ENCODE data around the gene STAB2. TPM values are rescaled to one million over a fixed set of nuclear protein-coding genes. Genes with fewer than 3 reads are reported as not detected.

STAB2 gene
- total RNA-seq, 2 experiments from 2014 or later, result not detected

DNA sequence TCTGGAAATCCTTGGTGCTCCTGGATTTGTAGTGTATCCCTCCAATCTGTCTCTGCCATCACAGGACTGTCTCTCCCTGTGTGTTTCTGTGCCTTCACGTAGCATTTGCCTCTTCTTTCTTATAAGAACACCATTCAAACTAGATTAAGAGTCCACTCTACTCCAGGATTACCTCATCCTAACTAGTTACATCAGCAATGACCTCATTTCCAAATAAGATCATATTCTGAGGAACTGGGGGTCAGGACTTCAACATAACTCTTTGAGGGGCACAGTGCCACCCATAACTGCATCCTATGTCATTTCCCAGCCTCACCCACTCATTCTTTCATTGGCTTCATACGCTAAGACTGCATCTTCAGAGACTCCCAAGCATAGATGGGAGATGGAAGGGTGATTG is 147.8 kb downstream of the STAB2 start:
- no peak overlapping the region for H3K4me3 Mint-ChIP-seq
- no peaks in the 10 kb centered on the region for H3K36me3 Mint-ChIP-seq
- H3K27me3 Mint-ChIP-seq, result peaks cover 10% of the 10 kb centered on the region
- DNase-seq (no peak), ATAC-seq (ENCODE audit: low read depth) (no peak)
- POLR2A ChIA-PET, result no interaction called here
- H3K27ac Mint-ChIP-seq, result no peak overlapping the region
- H3K4me1 Mint-ChIP-seq, result no peaks in the 10 kb centered on the region
- peaks cover 2% of the 10 kb centered on the region for H3K9me3 Mint-ChIP-seq

DNA sequence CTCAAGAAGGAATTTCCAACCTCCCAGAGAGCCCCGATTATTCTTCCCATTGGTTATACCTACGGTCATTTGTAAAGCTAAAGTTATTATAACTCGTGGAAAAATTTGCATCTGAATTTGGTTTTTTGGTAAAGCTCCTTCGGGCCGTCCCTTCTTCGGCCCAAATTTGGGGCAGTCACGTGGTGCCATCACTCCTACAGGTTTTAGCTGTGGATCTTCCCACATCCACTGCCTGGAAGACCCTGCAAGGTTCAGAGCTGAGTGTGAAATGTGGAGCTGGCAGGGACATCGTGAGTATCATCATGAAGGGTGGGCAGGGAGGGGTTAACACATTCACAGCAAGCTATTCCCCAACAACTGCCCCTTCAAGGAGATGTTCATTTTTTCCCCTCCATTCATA is 148.2 kb downstream of the STAB2 start:
- Mint-ChIP-seq H3K27me3 (peaks cover 10% of the 10 kb centered on the region), H3K36me3 (no peaks in the 10 kb centered on the region), H3K9me3 (peaks cover 2% of the 10 kb centered on the region), H3K4me1 (no peaks in the 10 kb centered on the region), H3K27ac (no peak overlapping the region), H3K4me3 (no peak overlapping the region)
- no peak for ATAC-seq (ENCODE audit: low read depth)
- POLR2A ChIA-PET, result no interaction called here
- no peak for DNase-seq

DNA sequence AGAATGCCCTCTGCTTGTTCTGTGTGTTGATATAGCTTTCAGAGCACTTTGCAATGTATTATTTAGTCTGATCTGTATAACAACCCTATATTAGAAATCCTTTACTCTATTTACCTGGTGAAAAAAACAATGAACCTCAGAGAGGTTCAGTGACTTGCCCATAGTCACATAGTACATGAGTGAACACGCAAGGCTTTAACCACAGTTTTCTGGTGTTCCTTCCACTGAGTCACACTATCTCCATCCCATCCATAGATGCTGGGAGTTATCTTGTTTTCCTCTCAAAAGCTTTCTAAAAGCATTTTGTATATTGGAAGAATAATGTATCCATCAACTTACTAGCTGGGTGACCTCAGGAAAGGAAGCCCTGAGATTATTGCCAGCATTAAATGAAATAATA is 149.5 kb downstream of the STAB2 start:
- ATAC-seq (ENCODE audit: low read depth), result no peak
- Mint-ChIP-seq H3K4me1 (no peaks in the 10 kb centered on the region), H3K9me3 (peaks cover 1% of the 10 kb centered on the region), H3K36me3 (no peaks in the 10 kb centered on the region), H3K4me3 (no peak overlapping the region), H3K27ac (no peak overlapping the region), H3K27me3 (peaks cover 9% of the 10 kb centered on the region)
- DNase-seq, result no peak
- POLR2A ChIA-PET, result no interaction called here

DNA sequence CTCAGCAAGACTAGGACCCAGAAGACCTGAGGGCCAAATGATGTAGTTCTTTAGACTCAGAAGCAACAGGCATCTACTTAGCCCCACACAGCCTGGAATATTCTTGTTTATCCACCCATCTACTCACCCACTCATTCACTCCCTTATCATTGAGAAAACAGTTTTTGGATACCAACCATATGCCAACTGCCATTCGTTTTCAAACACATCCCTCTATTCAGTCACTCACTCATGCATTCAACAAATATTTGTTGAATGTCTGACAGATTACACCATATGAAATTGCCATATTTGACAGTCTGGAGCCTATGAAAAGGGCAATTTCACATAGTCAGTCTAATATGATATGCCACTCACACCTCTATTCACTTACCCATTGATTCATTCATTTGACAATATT is 150.8 kb downstream of the STAB2 start:
- POLR2A ChIA-PET, result no interaction called here
- Mint-ChIP-seq H3K4me3 (no peak overlapping the region), H3K4me1 (no peaks in the 10 kb centered on the region), H3K27me3 (peaks cover 13% of the 10 kb centered on the region), H3K27ac (no peak overlapping the region), H3K9me3 (no peaks in the 10 kb centered on the region), H3K36me3 (no peaks in the 10 kb centered on the region)
- DNase-seq (no peak), ATAC-seq (ENCODE audit: low read depth) (no peak)

- H3K9me3 Mint-ChIP-seq, result no peaks in the 10 kb centered on the region
- DNase-seq (no peak), ATAC-seq (ENCODE audit: low read depth) (no peak)
- no peak overlapping the region for H3K27ac Mint-ChIP-seq
- POLR2A ChIA-PET, result no interaction called here
- H3K4me1 Mint-ChIP-seq, result no peaks in the 10 kb centered on the region
- H3K4me3 Mint-ChIP-seq, result no peak overlapping the region
- no peaks in the 10 kb centered on the region for H3K36me3 Mint-ChIP-seq
- peaks cover 13% of the 10 kb centered on the region for H3K27me3 Mint-ChIP-seq
Observed at GRCh38 chr12:103742349-103742932, 155.4 kb downstream of the STAB2 start.

DNA sequence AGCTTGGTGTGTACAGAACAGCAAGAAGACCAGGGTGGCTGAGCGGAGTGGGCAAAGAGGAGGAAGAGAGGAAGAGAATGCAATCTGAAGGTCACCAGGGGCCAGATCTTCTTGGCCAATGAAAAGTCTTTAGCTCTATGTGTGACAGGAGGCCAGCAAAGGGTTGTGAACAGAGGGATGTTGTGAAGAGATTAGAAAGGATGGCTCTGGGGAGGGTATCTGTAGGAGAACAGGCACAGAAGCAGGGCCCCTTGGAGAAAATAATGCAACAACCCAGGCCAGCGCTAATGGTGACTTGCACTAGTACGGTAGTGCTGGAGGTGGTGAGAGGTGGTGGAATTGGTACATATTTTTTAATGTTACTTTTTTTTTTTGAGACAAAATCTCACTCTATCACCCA is 156.7 kb downstream of the STAB2 start:
- Mint-ChIP-seq H3K4me3 (no peak overlapping the region), H3K4me1 (no peaks in the 10 kb centered on the region), H3K27me3 (peaks cover 11% of the 10 kb centered on the region), H3K9me3 (no peaks in the 10 kb centered on the region), H3K27ac (no peak overlapping the region), H3K36me3 (no peaks in the 10 kb centered on the region)
- ATAC-seq (ENCODE audit: low read depth), result no peak
- POLR2A ChIA-PET, result no interaction called here
- DNase-seq, result no peak

DNA sequence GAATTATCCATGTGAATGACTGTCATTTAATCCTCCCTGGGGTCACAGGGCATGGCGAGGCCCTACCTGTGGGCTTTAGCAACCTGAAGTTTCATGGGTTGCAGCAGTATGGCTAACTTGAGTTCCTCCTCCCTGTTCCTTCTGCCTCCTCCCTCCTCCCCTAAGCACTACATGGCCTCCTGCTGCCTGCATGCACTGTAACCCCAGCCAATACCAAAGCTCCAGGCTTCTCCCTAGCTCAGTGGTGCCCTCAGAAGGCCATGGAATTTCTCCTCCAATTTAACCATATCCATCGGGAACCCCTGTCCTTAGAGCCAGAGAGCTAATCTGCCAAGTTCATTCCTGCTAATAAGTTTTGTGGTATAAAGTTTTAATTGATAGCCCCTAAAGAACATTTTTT is 158.9 kb downstream of the STAB2 start:
- Mint-ChIP-seq H3K27me3 (peaks cover 17% of the 10 kb centered on the region), H3K9me3 (no peaks in the 10 kb centered on the region), H3K27ac (no peak overlapping the region), H3K4me3 (no peak overlapping the region), H3K4me1 (no peaks in the 10 kb centered on the region), H3K36me3 (no peaks in the 10 kb centered on the region)
- ATAC-seq (ENCODE audit: low read depth), result no peak
- POLR2A ChIA-PET, result interaction anchor here (0.6 kb wide), 1 partner anchor 9 kb away, joined by 4 read pairs; no protein-coding TSS in a partner anchor
- no peak for DNase-seq

DNA sequence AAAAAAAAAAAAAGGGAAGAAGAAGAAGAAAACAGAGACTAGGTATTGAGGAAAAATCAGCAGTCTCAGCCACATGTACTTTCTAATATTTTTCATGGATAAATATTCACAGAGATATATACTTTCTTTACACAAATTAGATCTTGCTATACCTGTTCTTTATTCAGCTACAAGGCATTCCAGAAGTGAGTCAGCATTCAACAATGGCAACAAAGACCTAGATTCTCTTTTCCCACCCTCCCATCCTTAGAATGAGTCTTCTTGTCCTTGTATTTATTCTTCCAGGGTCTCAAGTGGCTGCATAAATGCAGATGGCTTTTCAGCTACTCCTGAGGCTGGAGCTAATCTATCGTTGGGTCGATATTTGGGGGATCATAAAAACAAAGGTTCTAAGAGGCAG is 160.9 kb downstream of the STAB2 start:
- no peak for DNase-seq
- Mint-ChIP-seq H3K4me1 (no peaks in the 10 kb centered on the region), H3K27ac (no peak overlapping the region), H3K27me3 (peaks cover 18% of the 10 kb centered on the region), H3K4me3 (no peak overlapping the region), H3K9me3 (no peaks in the 10 kb centered on the region), H3K36me3 (no peaks in the 10 kb centered on the region)
- POLR2A ChIA-PET, result no interaction called here
- ATAC-seq (ENCODE audit: low read depth), result no peak

GRCh38 chr12:103748875-103749274 is 161.8 kb downstream of the STAB2 start:
- no peaks in the 10 kb centered on the region for H3K4me1 Mint-ChIP-seq
- no peak overlapping the region for H3K27ac Mint-ChIP-seq
- H3K4me3 Mint-ChIP-seq, result no peak overlapping the region

DNA sequence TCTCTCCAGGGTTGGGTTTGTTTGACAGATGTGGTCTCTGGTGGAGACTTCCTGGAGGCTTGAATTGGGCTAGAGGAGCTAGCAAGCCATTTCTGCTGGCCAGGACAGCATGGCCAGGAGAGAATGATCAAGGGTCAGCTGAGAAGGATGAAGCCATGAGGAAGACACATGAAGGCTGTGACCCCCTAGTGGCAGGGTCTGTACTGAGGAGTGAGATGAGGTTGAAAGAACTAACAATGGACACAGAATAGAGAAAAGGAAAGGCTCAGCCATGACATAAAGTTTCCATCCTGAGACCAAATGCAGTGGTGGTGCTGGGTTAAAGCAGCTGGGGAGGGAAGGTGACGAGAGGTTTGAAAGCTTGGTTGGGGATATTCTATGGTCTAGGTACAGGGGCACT is 164.1 kb downstream of the STAB2 start:
- Mint-ChIP-seq H3K27ac (no peak overlapping the region), H3K4me3 (no peak overlapping the region), H3K36me3 (no peaks in the 10 kb centered on the region), H3K27me3 (peaks cover 15% of the 10 kb centered on the region), H3K4me1 (no peaks in the 10 kb centered on the region), H3K9me3 (no peaks in the 10 kb centered on the region)
- ATAC-seq (ENCODE audit: low read depth) (no peak), DNase-seq (no peak)
- POLR2A ChIA-PET, result no interaction called here

More at GRCh38 chr12:103748875-103749274, 161.8 kb downstream of the STAB2 start:
- no peak for DNase-seq
- Mint-ChIP-seq H3K36me3 (no peaks in the 10 kb centered on the region), H3K9me3 (no peaks in the 10 kb centered on the region), H3K27me3 (peaks cover 15% of the 10 kb centered on the region)
- POLR2A ChIA-PET, result no interaction called here
- ATAC-seq (ENCODE audit: low read depth), result no peak

DNA sequence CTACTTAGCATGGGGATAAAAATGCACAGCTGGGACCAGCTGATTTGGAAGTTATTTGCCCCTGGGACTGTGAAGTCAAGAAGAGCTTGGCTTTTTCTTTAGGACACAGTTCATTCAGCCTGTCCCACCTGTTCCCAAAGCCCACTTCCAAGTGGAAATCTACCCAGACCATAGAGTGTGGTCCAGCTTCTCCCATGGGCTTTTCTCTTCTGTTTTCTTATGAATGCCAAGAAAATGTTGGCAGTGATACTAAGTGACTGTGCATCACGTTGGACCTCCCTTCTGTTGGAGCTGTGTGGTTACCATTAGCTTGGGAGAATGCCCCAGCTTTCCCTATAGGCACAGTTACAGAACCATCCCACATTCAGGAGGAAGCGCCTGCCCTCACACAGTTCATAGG is 164.5 kb downstream of the STAB2 start:
- Mint-ChIP-seq H3K4me1 (no peaks in the 10 kb centered on the region), H3K36me3 (no peaks in the 10 kb centered on the region), H3K4me3 (no peak overlapping the region), H3K27me3 (peaks cover 15% of the 10 kb centered on the region), H3K9me3 (no peaks in the 10 kb centered on the region), H3K27ac (no peak overlapping the region)
- DNase-seq, result no peak
- ATAC-seq (ENCODE audit: low read depth), result no peak
- POLR2A ChIA-PET, result no interaction called here

- H3K27ac Mint-ChIP-seq, result no peak overlapping the region
- H3K4me1 Mint-ChIP-seq, result no peaks in the 10 kb centered on the region
- ATAC-seq (ENCODE audit: low read depth), result no peak
- no peak overlapping the region for H3K4me3 Mint-ChIP-seq
- no peaks in the 10 kb centered on the region for H3K9me3 Mint-ChIP-seq
- H3K27me3 Mint-ChIP-seq, result peaks cover 9% of the 10 kb centered on the region
- H3K36me3 Mint-ChIP-seq, result no peaks in the 10 kb centered on the region
- no peak for DNase-seq
- POLR2A ChIA-PET, result no interaction called here
Observed at GRCh38 chr12:103755425-103755824, 168.4 kb downstream of the STAB2 start.

GRCh38 chr12:103756443-103756842 is 169.4 kb downstream of the STAB2 start:
- H3K9me3 Mint-ChIP-seq, result no peaks in the 10 kb centered on the region
- no peaks in the 10 kb centered on the region for H3K4me1 Mint-ChIP-seq
- H3K27me3 Mint-ChIP-seq, result peaks cover 7% of the 10 kb centered on the region
- ATAC-seq (ENCODE audit: low read depth), result no peak
- POLR2A ChIA-PET, result no interaction called here
- no peaks in the 10 kb centered on the region for H3K36me3 Mint-ChIP-seq
- H3K27ac Mint-ChIP-seq, result no peak overlapping the region
- H3K4me3 Mint-ChIP-seq, result no peak overlapping the region
- no peak for DNase-seq

GRCh38 chr12:103757248-103757647 is 170.2 kb downstream of the STAB2 start:
- Mint-ChIP-seq H3K27ac (no peak overlapping the region), H3K4me3 (no peak overlapping the region), H3K27me3 (peaks cover 2% of the 10 kb centered on the region), H3K9me3 (no peaks in the 10 kb centered on the region), H3K4me1 (no peaks in the 10 kb centered on the region), H3K36me3 (no peaks in the 10 kb centered on the region)
- ATAC-seq (ENCODE audit: low read depth) (no peak), DNase-seq (no peak)
- POLR2A ChIA-PET, result no interaction called here
